ENCODE results near the gene PTPRM. TPM values are rescaled to one million over a fixed set of nuclear protein-coding genes. Genes with fewer than 3 reads are reported as not detected.
A peak's percentile ranks its signal among the peaks of the same experiment; 100 is the strongest.

The PTPRM gene
- total RNA-seq, 4 donors from 2014 or later: 81.5 to 98.9 (median 86.8) TPM

DNA sequence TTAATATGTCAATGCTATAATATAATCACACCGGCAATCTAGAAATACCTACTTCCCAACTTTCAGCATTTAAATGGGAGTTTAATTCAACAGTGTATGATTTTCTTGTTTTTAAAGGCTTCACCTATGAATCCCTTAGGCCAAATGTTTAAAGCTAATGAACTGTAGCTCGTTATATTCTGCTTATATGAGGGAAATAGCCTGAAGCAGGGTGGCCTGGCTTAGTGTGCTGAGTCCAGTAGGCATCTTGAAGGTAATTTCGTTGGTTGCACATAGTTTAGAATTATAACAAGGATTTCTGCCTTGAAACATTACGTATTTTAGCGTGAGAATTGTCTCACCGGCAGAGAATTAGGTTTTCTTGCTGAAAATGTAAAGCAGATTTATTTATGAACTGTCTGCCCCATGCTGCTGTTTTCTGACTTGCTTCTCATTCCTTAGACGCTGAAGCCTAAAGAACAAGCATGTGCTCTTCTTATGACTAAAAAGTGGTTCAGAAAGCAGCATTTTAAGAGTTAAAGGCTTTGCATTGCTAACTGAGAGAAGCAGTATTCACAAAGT is 608.5 kb downstream of the PTPRM start:
- WGBS, 2 donors (ENCODE audit: low coverage in 1 of 2): 69 to 78% methylated on average over 7 of the region's 7 CpGs

GRCh38 chr18:8176109-8176508 is 609.0 kb downstream of the PTPRM start:
- no peaks in the 10 kb centered on the region for H3K27me3 ChIP-seq
- peaks cover 5 to 41% (median 18%) of the 10 kb centered on the region in 3 donors for H3K4me1 ChIP-seq
- H3K4me3 ChIP-seq: no peak overlapping the region
- no peaks in the 10 kb centered on the region for H3K9me3 ChIP-seq
- WGBS, 2 donors (ENCODE audit: low coverage in 1 of 2): 21 to 34% methylated on average over 3 of the region's 3 CpGs
- H3K27ac ChIP-seq: peak overlapping the region in 2 of 4 donors; percentile 17 to 59
- no peaks in the 10 kb centered on the region for H3K36me3 ChIP-seq
- TF ChIP-seq, protein P1, sequence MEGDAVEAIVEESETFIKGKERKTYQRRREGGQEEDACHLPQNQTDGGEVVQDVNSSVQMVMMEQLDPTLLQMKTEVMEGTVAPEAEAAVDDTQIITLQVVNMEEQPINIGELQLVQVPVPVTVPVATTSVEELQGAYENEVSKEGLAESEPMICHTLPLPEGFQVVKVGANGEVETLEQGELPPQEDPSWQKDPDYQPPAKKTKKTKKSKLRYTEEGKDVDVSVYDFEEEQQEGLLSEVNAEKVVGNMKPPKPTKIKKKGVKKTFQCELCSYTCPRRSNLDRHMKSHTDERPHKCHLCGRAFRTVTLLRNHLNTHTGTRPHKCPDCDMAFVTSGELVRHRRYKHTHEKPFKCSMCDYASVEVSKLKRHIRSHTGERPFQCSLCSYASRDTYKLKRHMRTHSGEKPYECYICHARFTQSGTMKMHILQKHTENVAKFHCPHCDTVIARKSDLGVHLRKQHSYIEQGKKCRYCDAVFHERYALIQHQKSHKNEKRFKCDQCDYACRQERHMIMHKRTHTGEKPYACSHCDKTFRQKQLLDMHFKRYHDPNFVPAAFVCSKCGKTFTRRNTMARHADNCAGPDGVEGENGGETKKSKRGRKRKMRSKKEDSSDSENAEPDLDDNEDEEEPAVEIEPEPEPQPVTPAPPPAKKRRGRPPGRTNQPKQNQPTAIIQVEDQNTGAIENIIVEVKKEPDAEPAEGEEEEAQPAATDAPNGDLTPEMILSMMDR (IDR thresholded peaks at IDR 0.05): no peak
- TF ChIP-seq EP300 (IDR thresholded peaks at IDR 0.05): no peak
- no peak for TF ChIP-seq POLR2AphosphoS5 (IDR thresholded peaks at IDR 0.05)
- TF ChIP-seq POLR2A (IDR thresholded peaks at IDR 0.05): no peak
- no peak for ATAC-seq

More for the DNA sequence above, 608.5 kb downstream of the PTPRM start:
- H3K27ac ChIP-seq: peak overlapping the region in 1 of 4 donors; percentile 59
- no peak for TF ChIP-seq POLR2AphosphoS5 (IDR thresholded peaks at IDR 0.05)
- no peaks in the 10 kb centered on the region for H3K36me3 ChIP-seq
- peaks cover 5 to 41% (median 18%) of the 10 kb centered on the region in 3 donors for H3K4me1 ChIP-seq
- no peak overlapping the region for H3K4me3 ChIP-seq
- H3K9me3 ChIP-seq: no peaks in the 10 kb centered on the region
- ATAC-seq: no peak
- no peaks in the 10 kb centered on the region for H3K27me3 ChIP-seq

GRCh38 chr18:8176554-8176953 is 609.4 kb downstream of the PTPRM start:
- H3K36me3 ChIP-seq: no peaks in the 10 kb centered on the region
- TF ChIP-seq, protein P1 (IDR thresholded peaks at IDR 0.05): no peak
- TF ChIP-seq POLR2A (IDR thresholded peaks at IDR 0.05): no peak
- TF ChIP-seq EP300 (IDR thresholded peaks at IDR 0.05): no peak
- TF ChIP-seq POLR2AphosphoS5 (IDR thresholded peaks at IDR 0.05): no peak
- peaks cover 5 to 41% (median 18%) of the 10 kb centered on the region in 3 donors for H3K4me1 ChIP-seq
- peak overlapping the region in 2 of 4 donors; percentile 17 to 59 for H3K27ac ChIP-seq
- H3K4me3 ChIP-seq: no peak overlapping the region
- ATAC-seq: no peak
- no peaks in the 10 kb centered on the region for H3K9me3 ChIP-seq
- WGBS, 2 donors (ENCODE audit: low coverage in 1 of 2): 17 to 26% methylated on average over 3 to 4 of the region's 4 CpGs
- H3K27me3 ChIP-seq: no peaks in the 10 kb centered on the region

GRCh38 chr18:8177330-8178016 is 610.4 kb downstream of the PTPRM start:
- peak; percentile 34 for ATAC-seq
- WGBS, 2 donors (ENCODE audit: low coverage in 1 of 2): 35 to 45% methylated on average over 3 of the region's 3 CpGs
- no peaks in the 10 kb centered on the region for H3K9me3 ChIP-seq
- TF ChIP-seq POLR2A (IDR thresholded peaks at IDR 0.05) (no peak), EP300 (IDR thresholded peaks at IDR 0.05) (no peak), POLR2AphosphoS5 (IDR thresholded peaks at IDR 0.05) (no peak)
- TF ChIP-seq, protein P1 (IDR thresholded peaks at IDR 0.05): no peak
- H3K36me3 ChIP-seq: no peaks in the 10 kb centered on the region
- no peak overlapping the region for H3K4me3 ChIP-seq
- H3K4me1 ChIP-seq: peaks cover 5 to 41% (median 18%) of the 10 kb centered on the region in 3 donors
- H3K27me3 ChIP-seq: no peaks in the 10 kb centered on the region
- peak overlapping the region in 3 of 4 donors; percentile 17 to 28 (median 25) for H3K27ac ChIP-seq

DNA sequence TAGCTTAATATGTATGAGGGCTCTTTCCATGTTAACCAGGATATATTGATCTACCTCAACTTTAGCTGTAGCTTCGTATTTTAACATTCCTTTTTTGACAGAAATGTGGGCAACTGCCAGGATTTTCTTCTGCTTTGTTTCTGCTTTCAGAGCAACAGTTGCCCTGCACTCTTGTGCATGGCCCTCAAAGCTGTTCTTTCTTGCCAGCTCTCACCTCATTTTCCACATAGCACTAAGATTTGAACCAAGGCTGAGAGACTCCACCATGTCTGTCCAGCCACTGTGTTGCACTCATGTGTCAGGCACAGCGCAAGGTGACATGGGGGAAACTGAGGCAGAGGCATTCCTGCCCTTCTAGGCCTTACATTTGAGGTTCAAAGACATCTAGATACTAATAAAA is 619.3 kb downstream of the PTPRM start:
- TF ChIP-seq POLR2A (IDR thresholded peaks at IDR 0.05) (no peak), EP300 (IDR thresholded peaks at IDR 0.05) (no peak), POLR2AphosphoS5 (IDR thresholded peaks at IDR 0.05) (no peak)
- TF ChIP-seq, protein P1 (IDR thresholded peaks at IDR 0.05): no peak
- H3K9me3 ChIP-seq: no peaks in the 10 kb centered on the region
- peaks cover 0 to 19% (median 0%) of the 10 kb centered on the region in 3 donors for H3K4me1 ChIP-seq
- H3K27me3 ChIP-seq: no peaks in the 10 kb centered on the region
- ATAC-seq: no peak
- no peak overlapping the region for H3K4me3 ChIP-seq
- 40 to 50% methylated on average over 1 of the region's 2 CpGs for WGBS, 2 donors (ENCODE audit: low coverage in 1 of 2)
- H3K27ac ChIP-seq: no peak overlapping the region
- H3K36me3 ChIP-seq: no peaks in the 10 kb centered on the region

Measured in gastroesophageal sphincter (tissue), 4 donors.